ENCODE measurements around the gene KCNJ4. TPM values are rescaled to one million over a fixed set of nuclear protein-coding genes. Genes with fewer than 3 reads are reported as not detected.

The KCNJ4 gene
- total RNA-seq, 1 donor from 2014 or later: 0.82 TPM

DNA sequence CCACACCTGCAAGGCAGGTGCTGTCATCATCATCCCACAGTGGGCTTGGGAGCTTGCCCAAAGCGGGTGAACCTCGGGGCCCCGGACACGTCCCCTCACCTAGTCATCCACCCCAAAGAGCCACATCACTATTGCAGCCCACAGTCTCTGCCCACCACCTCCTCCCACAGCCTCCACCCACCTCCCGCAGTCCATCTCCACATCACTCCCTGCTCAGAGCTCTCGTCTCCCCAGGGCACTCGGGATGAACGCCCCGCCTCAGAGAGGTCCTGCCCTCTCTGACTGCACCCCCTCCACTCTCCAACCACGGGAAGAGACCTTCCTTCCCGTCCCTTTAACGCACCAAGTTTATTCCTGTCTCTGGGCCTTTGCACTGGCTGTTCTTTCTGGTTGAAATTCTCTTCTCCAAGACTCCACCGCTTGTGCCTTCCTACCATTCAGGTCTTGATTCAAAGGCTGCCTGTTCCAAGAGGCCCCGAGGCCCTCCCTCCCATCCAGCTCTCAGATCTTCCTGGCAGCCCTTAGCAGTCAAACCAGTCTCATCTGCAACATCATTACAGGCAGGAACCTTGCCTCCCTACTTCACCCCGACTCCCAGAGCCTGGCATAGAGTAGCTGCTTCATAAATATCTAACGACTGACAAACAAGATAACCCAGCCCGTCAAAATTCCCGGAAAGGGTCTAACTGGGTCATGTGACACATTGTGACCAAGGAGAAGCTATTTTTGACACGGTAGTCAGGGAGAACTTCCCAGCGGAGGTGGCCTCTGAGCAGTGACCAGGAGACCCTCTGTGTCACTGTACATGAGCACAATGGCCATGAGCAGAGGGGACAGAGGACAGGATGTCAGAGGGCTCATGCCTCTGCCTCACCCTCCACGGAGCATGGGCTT, 11.1 kb downstream of the KCNJ4 start:
- Histone ChIP-seq H3K9ac (no peak overlapping the region), H3K27me3 (no peaks in the 10 kb centered on the region), H3K4me3 (no peak overlapping the region), H3K4me2 (no peak overlapping the region), H3K36me3 (no peaks in the 10 kb centered on the region), H3K4me1 (no peaks in the 10 kb centered on the region), H3K9me3 (ENCODE audit: low read depth) (no peaks in the 10 kb centered on the region), H3F3A (ENCODE audit: low read depth) (no peaks in the 10 kb centered on the region), H3K79me2 (ENCODE audit: low read depth) (no peaks in the 10 kb centered on the region), H3K27ac (no peak overlapping the region), H4K20me1 (ENCODE audit: low read depth) (no peaks in the 10 kb centered on the region), H2AFZ (replicated peaks) (no peak overlapping the region)
- Mint-ChIP-seq H3K27me3 (ENCODE audit: insufficient read depth, low read depth) (no peaks in the 10 kb centered on the region), H3K4me1 (peaks cover 7% of the 10 kb centered on the region), H3K27ac (peak overlapping the region; percentile 33), H3K9me3 (no peaks in the 10 kb centered on the region), H3K4me3 (no peak overlapping the region), H3K36me3 (no peaks in the 10 kb centered on the region)
- no peak for TF ChIP-seq EZH2phosphoT487 (IDR thresholded peaks at IDR 0.05)
- TF ChIP-seq, protein P1, sequence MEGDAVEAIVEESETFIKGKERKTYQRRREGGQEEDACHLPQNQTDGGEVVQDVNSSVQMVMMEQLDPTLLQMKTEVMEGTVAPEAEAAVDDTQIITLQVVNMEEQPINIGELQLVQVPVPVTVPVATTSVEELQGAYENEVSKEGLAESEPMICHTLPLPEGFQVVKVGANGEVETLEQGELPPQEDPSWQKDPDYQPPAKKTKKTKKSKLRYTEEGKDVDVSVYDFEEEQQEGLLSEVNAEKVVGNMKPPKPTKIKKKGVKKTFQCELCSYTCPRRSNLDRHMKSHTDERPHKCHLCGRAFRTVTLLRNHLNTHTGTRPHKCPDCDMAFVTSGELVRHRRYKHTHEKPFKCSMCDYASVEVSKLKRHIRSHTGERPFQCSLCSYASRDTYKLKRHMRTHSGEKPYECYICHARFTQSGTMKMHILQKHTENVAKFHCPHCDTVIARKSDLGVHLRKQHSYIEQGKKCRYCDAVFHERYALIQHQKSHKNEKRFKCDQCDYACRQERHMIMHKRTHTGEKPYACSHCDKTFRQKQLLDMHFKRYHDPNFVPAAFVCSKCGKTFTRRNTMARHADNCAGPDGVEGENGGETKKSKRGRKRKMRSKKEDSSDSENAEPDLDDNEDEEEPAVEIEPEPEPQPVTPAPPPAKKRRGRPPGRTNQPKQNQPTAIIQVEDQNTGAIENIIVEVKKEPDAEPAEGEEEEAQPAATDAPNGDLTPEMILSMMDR (IDR thresholded peaks at IDR 0.05): no peak
- TF ChIP-seq EZH2 (IDR thresholded peaks at IDR 0.05): no peak
- DNase-seq (ENCODE audit: low spot score): no peak

DNA sequence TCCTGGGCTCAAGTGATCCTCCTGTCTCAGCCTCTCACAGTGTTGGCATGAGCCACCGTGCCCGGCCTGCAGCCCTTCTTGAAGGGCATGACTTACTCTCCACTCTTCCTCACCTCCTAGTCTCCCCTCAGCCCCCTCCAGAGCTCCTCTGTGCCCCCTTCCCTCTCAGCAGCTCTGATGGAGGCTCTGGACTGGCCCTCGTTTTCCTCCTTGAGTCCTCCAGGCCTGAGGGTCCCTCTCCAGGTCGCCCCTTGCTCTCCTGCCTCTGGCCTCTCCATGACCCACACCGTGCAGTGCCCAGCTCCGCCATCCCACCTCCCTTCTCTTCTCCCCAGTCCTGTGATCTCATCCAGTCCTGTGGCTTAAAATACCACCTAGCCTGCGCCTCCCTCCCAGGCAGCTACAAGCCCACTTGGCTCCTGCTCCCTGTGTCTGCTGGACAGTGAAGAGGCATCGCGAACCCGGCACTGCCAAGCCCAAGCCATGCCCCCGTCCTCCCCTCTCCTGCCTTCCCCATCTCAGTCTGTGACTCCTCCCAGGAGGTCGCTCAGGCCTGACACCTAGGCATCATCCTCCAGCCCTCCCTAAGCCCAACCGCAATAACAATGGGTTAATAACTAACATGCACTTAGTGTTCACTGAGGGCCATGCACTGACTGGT, 11.9 kb downstream of the KCNJ4 start:
- H3K9me3 ChIP-seq (ENCODE audit: low read depth): no peaks in the 10 kb centered on the region
- no peak overlapping the region for H3K27ac ChIP-seq
- Mint-ChIP-seq H3K9me3 (no peaks in the 10 kb centered on the region), H3K27me3 (ENCODE audit: insufficient read depth, low read depth) (no peaks in the 10 kb centered on the region), H3K4me3 (no peak overlapping the region), H3K36me3 (no peaks in the 10 kb centered on the region), H3K27ac (no peak overlapping the region), H3K4me1 (peaks cover 7% of the 10 kb centered on the region)
- H3K36me3 ChIP-seq: no peaks in the 10 kb centered on the region
- no peaks in the 10 kb centered on the region for H4K20me1 ChIP-seq (ENCODE audit: low read depth)
- TF ChIP-seq EZH2phosphoT487 (IDR thresholded peaks at IDR 0.05): no peak
- TF ChIP-seq, protein P1 (IDR thresholded peaks at IDR 0.05): no peak
- no peak for TF ChIP-seq EZH2 (IDR thresholded peaks at IDR 0.05)
- DNase-seq (ENCODE audit: low spot score): no peak
- no peaks in the 10 kb centered on the region for H3K27me3 ChIP-seq
- H3K9ac ChIP-seq: no peak overlapping the region
- no peak overlapping the region for H3K4me3 ChIP-seq
- no peaks in the 10 kb centered on the region for H3F3A ChIP-seq (ENCODE audit: low read depth)
- no peak overlapping the region for H2AFZ ChIP-seq (replicated peaks)
- H3K79me2 ChIP-seq (ENCODE audit: low read depth): no peaks in the 10 kb centered on the region
- no peaks in the 10 kb centered on the region for H3K4me1 ChIP-seq
- H3K4me2 ChIP-seq: no peak overlapping the region

DNA sequence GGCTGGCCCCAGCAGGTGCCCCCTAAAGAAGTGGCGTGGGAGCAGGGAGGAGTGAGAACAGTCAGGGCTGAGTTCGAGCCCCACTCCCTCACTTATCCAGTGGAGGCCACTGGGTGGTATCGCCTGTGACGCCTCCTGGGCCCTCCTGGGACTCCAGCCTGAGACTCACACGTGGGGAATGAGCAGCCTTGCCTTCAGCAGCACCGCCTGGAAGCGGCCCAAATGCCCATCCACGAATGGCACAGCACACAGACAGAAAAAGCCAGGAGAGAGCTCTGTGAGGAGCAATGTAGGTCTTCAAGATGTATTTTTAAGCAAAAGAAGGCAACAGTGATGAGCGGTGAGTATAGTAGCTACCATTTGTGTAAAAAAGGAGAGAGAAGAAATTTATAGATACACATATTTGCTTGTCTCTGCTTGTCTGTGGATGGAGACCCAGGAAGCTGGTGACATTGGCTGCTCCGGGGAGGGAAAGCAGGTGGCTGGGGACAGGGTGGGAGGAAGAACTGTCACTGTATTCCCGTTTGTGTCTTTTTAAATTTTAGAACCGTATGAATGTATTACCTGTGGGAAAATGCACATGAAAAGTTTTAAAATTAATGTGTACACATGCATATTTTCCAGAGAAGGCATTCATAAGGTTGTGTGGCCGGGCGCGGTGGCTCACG, 13.2 kb downstream of the KCNJ4 start:
- Histone ChIP-seq H3K79me2 (ENCODE audit: low read depth) (no peaks in the 10 kb centered on the region), H2AFZ (replicated peaks) (no peak overlapping the region), H3K27me3 (no peaks in the 10 kb centered on the region), H4K20me1 (ENCODE audit: low read depth) (no peaks in the 10 kb centered on the region), H3K4me1 (no peaks in the 10 kb centered on the region), H3F3A (ENCODE audit: low read depth) (no peaks in the 10 kb centered on the region), H3K36me3 (no peaks in the 10 kb centered on the region), H3K27ac (no peak overlapping the region), H3K4me3 (no peak overlapping the region), H3K9ac (no peak overlapping the region), H3K9me3 (ENCODE audit: low read depth) (no peaks in the 10 kb centered on the region), H3K4me2 (no peak overlapping the region)
- TF ChIP-seq EZH2phosphoT487 (IDR thresholded peaks at IDR 0.05): no peak
- TF ChIP-seq EZH2 (IDR thresholded peaks at IDR 0.05): no peak
- TF ChIP-seq, protein P1 (IDR thresholded peaks at IDR 0.05): no peak
- no peak for DNase-seq (ENCODE audit: low spot score)
- no peaks in the 10 kb centered on the region for H3K36me3 Mint-ChIP-seq
- H3K4me3 Mint-ChIP-seq: no peak overlapping the region
- H3K4me1 Mint-ChIP-seq: peaks cover 7% of the 10 kb centered on the region
- H3K9me3 Mint-ChIP-seq: no peaks in the 10 kb centered on the region
- H3K27ac Mint-ChIP-seq: no peak overlapping the region
- no peaks in the 10 kb centered on the region for H3K27me3 Mint-ChIP-seq (ENCODE audit: insufficient read depth, low read depth)

Data from neural progenitor cell (in vitro differentiated cells).